Activated B cell treated with CpG ODN at 0.5 μM for 24 hours (primary cell): Measurements from ENCODE around the gene METTL23. TPM values are rescaled to one million over a fixed set of nuclear protein-coding genes. Genes with fewer than 3 reads are reported as not detected.
"Not testable (repeated sequence)": the region's sequence is repeated elsewhere in the genome, so short reads cannot be mapped to it uniquely, and the experiment has no call there.

Source experiments
- ATAC-seq: fragments of 200-7000 bp; cut with Tn5 transposase; one replicate; pipeline ENCODE4 v1.10.0; 2021; ENCODE audit warnings: low read depth, mild to moderate bottlenecking, moderate library complexity
- CTCF ChIA-PET: fragments of 350-600 bp; sonication (Branson Sonifier 250); formaldehyde crosslinking; loops from one replicate; lab custom pipeline; 2021; ENCODE audit warnings: antibody characterized with exemption; lab: Charles Lee
- POLR2A ChIA-PET: fragments of 350-600 bp; sonication (Branson Sonifier 250); formaldehyde crosslinking; loops from one replicate; lab custom pipeline; 2021; ENCODE audit warnings: antibody characterized with exemption; lab: Charles Lee
- DNase-seq: peaks from one replicate; pipeline ENCODE4 v3.0.0; 2022
- H3K27ac Mint-ChIP-seq: one replicate; pipeline ENCODE4 v1.8.0; 2020; ENCODE audit warnings: mixed read lengths
- H3K27me3 Mint-ChIP-seq: one replicate; pipeline ENCODE4 v1.8.0; 2021; ENCODE audit warnings: mixed read lengths
- H3K36me3 Mint-ChIP-seq: one replicate; pipeline ENCODE4 v1.8.0; 2021; ENCODE audit warnings: low read depth, mixed read lengths
- H3K4me1 Mint-ChIP-seq: one replicate; pipeline ENCODE4 v1.8.0; 2021; ENCODE audit warnings: mixed read lengths
- H3K4me3 Mint-ChIP-seq: one replicate; pipeline ENCODE4 v1.8.0; 2020; ENCODE audit warnings: mild to moderate bottlenecking, mixed read lengths
- H3K9me3 Mint-ChIP-seq: one replicate; pipeline ENCODE4 v1.8.0; 2020; ENCODE audit warnings: mixed read lengths
- intact Hi-C: fragments of 100-400 bp; cut with micrococcal nuclease; formaldehyde crosslinking; loops from one replicate; pipeline ENCODE4 v1.15.1; 2024
- total RNA-seq: library from RNA; stranded (reverse); gene quantifications from 2 replicates; pipeline ENCODE4 v1.2.3, GENCODE V29; 2022
- TF ChIP-seq, protein P1 (sequence below): fragments of 200-600 bp; IDR thresholded peaks from one replicate; pipeline ENCODE4 v1.8.0; 2022; ENCODE audit warnings: antibody characterized with exemption, mild to moderate bottlenecking

Gene METTL23
- total RNA-seq, 1 donor from 2014 or later = 56.0 TPM

DNA sequence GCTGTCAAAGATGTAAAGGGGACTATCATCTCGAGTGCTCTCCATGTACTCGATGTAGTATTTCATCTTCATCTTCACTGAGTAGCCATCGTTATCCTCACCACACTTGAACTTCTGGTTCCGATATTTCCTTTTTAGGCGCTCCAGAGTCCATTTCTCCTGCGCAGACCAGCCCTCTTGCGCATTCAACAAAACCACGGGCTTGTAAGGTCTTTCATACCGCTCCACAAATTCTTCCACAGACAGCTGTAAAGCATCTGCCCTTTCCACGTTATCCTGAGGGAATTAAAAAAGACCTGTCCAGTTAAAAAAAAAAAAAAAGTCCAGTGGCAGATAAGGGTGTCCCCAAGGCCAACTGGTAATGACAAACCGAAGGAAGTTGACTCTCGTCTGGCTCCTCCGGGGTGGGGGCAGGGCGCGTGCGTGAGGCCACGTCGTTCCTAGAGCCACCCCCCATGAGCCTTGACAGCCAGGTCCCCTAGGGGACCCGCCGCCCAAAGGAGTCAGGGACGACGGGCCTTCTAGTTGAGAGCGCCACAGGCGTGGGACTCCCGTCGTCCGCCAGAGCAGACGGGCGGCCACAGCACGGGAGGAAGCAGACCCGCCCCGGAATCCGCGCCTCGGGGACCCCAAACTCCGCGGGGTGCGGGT, 934 bp upstream of the METTL23 start:
- H3K36me3 Mint-ChIP-seq = peaks cover 70% of the 10 kb centered on the region
- peaks cover 46% of the 10 kb centered on the region for H3K4me1 Mint-ChIP-seq
- ATAC-seq = peak; percentile 29

DNA sequence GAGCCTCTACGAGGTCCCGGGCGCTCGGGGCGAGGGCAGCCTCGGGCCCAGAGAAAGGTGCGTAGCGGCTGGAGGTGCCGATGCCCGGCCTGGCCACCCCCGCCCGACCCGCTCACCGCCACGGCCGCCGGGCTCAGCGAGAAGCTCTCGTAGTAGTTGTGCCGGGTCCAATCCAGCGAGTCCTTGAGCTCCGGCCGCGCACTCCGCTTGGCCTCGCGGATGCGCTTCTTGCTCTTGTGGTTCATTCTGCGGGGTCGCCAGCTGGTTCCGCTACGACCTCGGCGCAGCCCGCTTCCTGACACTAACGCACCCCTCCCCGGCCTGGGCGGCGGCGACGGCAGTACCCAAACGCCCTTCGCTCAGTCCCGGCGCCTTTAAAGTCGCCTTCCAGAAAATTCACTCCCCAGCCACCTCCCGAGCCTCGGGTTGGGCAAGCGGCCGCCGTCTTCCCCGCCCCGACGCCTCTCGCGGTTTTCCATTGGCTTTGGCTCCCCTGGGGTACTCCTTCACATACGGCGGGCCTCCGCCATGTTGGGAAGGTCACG, 336 bp upstream of the METTL23 start, which contains the start of gene JMJD6:
TSS of gene JMJD6 (minus strand) at position 376 of the 545 bp plus-strand sequence. CDS start at position 245, 131 bp downstream.
- ATAC-seq (peak; percentile 75), DNase-seq (peak; percentile 83)
- H3K36me3 Mint-ChIP-seq = peaks cover 68% of the 10 kb centered on the region
- H3K9me3 Mint-ChIP-seq = no peaks in the 10 kb centered on the region
- ChIA-PET CTCF (no interaction called here), POLR2A (interaction anchor here (0.6 to 6.0 kb wide), 11 partner anchors 10 to 830 kb away, joined by 3 to 218 read pairs (median 5); partner anchors contain the start of genes MFSD11, SRSF2 and TRIM65)
- H3K4me3 Mint-ChIP-seq = peak within 1 kb of the TSS; percentile 96
- peaks cover 48% of the 10 kb centered on the region for H3K4me1 Mint-ChIP-seq
- no peaks in the 10 kb centered on the region for H3K27me3 Mint-ChIP-seq
- peak within 1 kb of the TSS; percentile 95 for H3K27ac Mint-ChIP-seq
- intact Hi-C loops = loop anchor here (1.0 to 10.0 kb wide), 9 partner anchors 11 to 1232 kb away; partner anchors contain the start of genes PRPSAP1, SEC14L1, SRSF2 and TNRC6C
- TF ChIP-seq, protein P1, sequence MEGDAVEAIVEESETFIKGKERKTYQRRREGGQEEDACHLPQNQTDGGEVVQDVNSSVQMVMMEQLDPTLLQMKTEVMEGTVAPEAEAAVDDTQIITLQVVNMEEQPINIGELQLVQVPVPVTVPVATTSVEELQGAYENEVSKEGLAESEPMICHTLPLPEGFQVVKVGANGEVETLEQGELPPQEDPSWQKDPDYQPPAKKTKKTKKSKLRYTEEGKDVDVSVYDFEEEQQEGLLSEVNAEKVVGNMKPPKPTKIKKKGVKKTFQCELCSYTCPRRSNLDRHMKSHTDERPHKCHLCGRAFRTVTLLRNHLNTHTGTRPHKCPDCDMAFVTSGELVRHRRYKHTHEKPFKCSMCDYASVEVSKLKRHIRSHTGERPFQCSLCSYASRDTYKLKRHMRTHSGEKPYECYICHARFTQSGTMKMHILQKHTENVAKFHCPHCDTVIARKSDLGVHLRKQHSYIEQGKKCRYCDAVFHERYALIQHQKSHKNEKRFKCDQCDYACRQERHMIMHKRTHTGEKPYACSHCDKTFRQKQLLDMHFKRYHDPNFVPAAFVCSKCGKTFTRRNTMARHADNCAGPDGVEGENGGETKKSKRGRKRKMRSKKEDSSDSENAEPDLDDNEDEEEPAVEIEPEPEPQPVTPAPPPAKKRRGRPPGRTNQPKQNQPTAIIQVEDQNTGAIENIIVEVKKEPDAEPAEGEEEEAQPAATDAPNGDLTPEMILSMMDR = no peak

More for the DNA sequence above, 934 bp upstream of the METTL23 start:
- TF ChIP-seq, protein P1 = no peak
- H3K9me3 Mint-ChIP-seq = no peaks in the 10 kb centered on the region
- peak; percentile 61 for DNase-seq
- H3K27ac Mint-ChIP-seq = peak overlapping the region; percentile 83
- CTCF ChIA-PET = interaction anchor here (0.8 kb wide), 1 partner anchor 11 kb away, joined by 4 read pairs; no protein-coding TSS in a partner anchor
- POLR2A ChIA-PET = interaction anchor here (0.6 to 6.0 kb wide), 12 partner anchors 10 to 679 kb away, joined by 3 to 218 read pairs (median 6); partner anchors contain the start of genes MFSD11 and SRSF2
- no peaks in the 10 kb centered on the region for H3K27me3 Mint-ChIP-seq
- H3K4me3 Mint-ChIP-seq = peak overlapping the region; percentile 96
- intact Hi-C loops = loop anchor here (1.0 to 10.0 kb wide), 9 partner anchors 12 to 1233 kb away; partner anchors contain the start of genes PRPSAP1, SEC14L1, SRSF2 and TNRC6C

DNA sequence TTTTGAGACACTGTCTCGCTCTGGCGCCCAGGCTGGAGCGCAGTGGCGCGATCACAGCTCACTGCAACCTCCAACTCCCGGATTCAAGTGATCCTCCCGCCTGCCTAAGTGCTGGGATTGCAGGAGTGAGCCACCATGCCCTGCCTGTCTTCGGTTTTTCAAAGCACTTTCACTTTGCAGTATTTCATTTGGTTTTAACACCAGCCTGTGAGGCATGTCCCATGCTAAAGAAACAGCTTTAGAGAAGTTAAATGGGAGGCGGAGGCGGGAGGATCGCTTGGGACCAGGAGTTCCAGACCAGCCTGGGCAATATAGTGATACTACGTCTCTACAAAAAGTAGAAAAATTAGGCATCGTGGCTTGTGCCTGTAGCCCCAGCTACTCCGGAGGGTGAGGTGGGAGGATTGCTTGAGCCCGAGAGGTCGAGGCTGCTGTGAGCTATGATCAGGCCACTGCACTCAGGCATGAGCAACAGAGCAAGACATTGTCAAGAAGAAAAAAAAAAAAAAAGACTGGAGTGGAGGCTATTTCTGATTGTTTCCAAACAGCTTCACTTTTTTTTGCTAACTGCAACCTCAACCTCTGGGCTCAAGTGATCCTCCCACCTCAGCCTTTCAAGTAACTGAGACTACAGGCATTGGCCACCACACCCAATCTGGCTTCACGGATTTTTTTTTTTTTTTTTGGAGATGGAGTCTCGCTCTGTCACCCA, 1.3 kb downstream of the METTL23 start:
- H3K36me3 Mint-ChIP-seq = peaks cover 67% of the 10 kb centered on the region
- no peaks in the 10 kb centered on the region for H3K9me3 Mint-ChIP-seq
- ChIA-PET POLR2A (interaction anchor here (0.6 to 6.0 kb wide), 23 partner anchors 9 to 1736 kb away, joined by 3 to 218 read pairs (median 4); partner anchors contain the start of genes MFSD11, SEC14L1, SRSF2 and TRIM65), CTCF (interaction anchor here (0.7 to 1.6 kb wide), 6 partner anchors 7 to 200 kb away, joined by 3 to 4 read pairs (median 3); partner anchors contain the start of gene MFSD11)
- intact Hi-C loops = loop anchor here (1.0 to 10.0 kb wide), 5 partner anchors 111 to 1231 kb away; partner anchors contain the start of genes PRPSAP1 and TNRC6C
- peak overlapping the region; percentile 96 for H3K4me3 Mint-ChIP-seq
- ATAC-seq = no peak
- no peak for DNase-seq
- no peaks in the 10 kb centered on the region for H3K27me3 Mint-ChIP-seq
- peak overlapping the region; percentile 95 for H3K27ac Mint-ChIP-seq
- H3K4me1 Mint-ChIP-seq = peaks cover 62% of the 10 kb centered on the region
- TF ChIP-seq, protein P1 = no peak

DNA sequence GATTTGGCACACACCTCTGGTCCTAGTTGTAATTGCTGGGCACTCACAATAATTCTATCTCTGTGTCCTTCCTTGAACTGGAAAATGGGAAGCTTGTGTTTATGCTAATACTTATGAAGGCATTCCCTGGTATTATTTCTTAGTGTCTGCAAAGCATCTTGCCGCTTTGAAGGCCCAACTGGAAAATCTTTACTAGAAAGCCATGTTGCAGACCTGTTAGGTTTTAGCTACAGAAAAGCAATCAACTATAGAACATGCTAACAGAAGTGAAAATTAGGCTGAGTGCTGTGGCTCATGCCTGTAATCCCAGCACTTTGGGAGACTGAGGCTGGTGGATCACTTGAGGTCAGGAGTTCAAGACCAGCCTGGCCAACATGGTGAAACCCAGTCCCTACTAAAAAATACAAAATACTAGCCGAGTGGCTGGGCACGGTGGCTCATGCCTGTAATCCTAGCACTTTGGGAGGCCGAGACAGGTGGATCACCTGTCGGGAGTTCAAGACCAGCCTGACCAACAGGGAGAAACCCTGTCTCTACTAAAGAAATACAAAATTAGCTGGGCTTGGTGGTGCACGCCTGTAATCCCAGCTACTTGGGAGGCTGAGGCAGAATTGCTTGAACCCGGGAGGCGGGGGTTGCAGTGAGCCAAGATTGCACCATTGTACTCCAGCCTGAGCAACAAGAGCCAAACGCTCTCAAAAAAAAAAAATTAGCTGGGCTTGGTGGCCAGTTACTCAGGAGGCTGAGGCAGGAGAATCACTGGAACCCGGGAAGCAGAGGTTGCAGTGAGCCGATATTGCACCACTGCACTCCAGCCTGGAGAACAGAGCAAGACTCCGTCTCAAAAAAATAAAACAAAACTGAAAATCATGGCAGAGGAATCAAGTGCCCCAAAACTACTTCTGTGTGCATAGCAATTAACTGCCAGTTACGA, 5.4 kb downstream of the METTL23 start:
- ATAC-seq, CTCF ChIA-PET, H3K27me3 Mint-ChIP-seq, intact Hi-C loops, H3K9me3 Mint-ChIP-seq, DNase-seq, H3K4me3 Mint-ChIP-seq: not testable (repeated sequence)
- peaks cover 74% of the 10 kb centered on the region for H3K4me1 Mint-ChIP-seq
- H3K36me3 Mint-ChIP-seq = peaks cover 77% of the 10 kb centered on the region
- peak overlapping the region; percentile 50 for H3K27ac Mint-ChIP-seq
- POLR2A ChIA-PET = interaction anchor here (0.6 to 1.0 kb wide), 3 partner anchors 19 to 359 kb away, joined by 3 to 5 read pairs (median 3); no protein-coding TSS in a partner anchor
